HEK293T (cell line): ENCODE measurements around the gene KLHL20.
"Not testable (repeated sequence)": the region's sequence is repeated elsewhere in the genome, so short reads cannot be mapped to it uniquely, and the experiment has no call there.

Experiments
- BHLHE40 ChIP-seq: fragments of 450-650 bp; IDR thresholded peaks from 2 replicates; pipeline ENCODE4 v1.6.1; 2016; ENCODE audit warnings: mild to moderate bottlenecking, moderate library complexity, borderline replicate concordance
- CTBP1 ChIP-seq: fragments of 450-650 bp; IDR thresholded peaks from 2 replicates; pipeline ENCODE4 v1.6.1; 2016; ENCODE audit warnings: borderline replicate concordance
- FOXA1 ChIP-seq: fragments of 450-650 bp; IDR thresholded peaks from 2 replicates; pipeline ENCODE4 v1.6.1; 2016; ENCODE audit warnings: mild to moderate bottlenecking
- FOXM1 ChIP-seq: fragments of 450-650 bp; IDR thresholded peaks from 2 replicates; pipeline ENCODE4 v1.6.1; 2017; ENCODE audit warnings: mild to moderate bottlenecking, borderline replicate concordance
- L3MBTL2 ChIP-seq: fragments of 450-650 bp; conservative IDR thresholded peaks from 2 replicates; pipeline ENCODE4 v1.6.1; 2016; ENCODE audit warnings: mild to moderate bottlenecking
- SUZ12 ChIP-seq: fragments of 450-650 bp; IDR thresholded peaks from 2 replicates; pipeline ENCODE4 v1.6.1; 2016; ENCODE audit warnings: mild to moderate bottlenecking
- TARDBP ChIP-seq: fragments of 450-650 bp; IDR thresholded peaks from 2 replicates; pipeline ENCODE4 v1.6.1; 2016

DNA sequence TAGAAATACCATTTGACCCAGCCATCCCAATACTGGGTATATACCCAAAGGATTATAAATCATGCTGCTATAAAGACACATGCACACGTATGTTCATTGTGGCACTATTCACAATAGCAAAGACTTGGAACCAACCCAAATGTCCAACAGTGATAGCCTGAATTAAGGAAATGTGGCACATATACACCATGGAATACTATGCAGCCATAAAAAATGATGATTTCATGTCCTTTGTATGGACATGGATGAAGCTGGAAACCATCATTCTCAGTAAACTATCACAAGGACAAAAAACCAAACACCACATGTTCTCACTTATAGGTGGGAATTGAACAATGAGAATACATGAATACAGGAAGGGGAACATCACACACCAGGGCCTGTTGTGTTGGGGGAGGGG is 16.6 kb downstream of the KLHL20 start:
- not testable (repeated sequence) for TF ChIP-seq CTBP1, FOXA1, BHLHE40, L3MBTL2, FOXM1, SUZ12, TARDBP
